ENCODE results near the gene ARF1. TPM values are rescaled to one million over a fixed set of nuclear protein-coding genes. Genes with fewer than 3 reads are reported as not detected.

ARF1 gene
- total RNA-seq, 1 donor: 339 TPM

DNA sequence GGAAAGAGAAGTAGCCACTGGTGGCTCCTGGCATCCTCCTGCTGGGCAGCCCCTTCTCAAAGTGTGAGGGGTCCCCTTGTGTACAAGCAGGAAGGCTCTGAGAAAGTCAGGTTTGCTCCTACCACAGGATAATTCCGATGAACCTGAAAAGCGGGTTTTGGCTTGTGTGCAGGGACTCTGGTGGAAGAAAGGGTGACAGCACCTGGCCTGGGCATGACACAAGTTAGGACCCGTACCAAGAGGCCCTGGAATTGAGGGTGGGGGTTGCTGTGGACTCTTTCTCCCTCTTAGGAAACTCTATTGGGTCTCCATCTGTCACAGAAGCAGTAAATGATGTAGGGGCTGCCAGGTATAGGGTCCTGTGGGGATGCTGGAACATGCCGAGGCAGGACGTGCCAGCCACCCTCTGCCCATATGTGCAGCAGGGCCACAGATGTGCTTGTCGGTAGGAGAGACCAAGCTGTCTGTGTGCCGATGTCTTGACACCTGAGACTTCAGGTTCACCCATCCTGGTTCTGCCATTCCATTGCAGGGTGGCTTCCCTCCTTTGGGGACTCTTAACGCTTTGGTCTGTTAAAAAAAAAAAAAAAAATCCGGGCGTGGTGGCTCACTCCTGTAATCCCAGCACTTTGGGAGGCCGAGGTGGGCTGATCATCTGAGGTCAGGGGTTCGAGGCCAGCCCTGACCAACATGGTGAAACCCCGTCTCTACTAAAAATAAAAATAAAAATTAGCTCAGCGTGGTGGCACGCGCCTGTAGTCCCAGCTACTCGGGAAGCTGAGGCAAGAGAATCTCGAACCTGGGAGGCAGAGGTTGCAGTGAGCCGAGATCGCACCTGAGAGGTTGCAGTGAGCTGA is 10.8 kb downstream of the ARF1 start:
- no peak overlapping the region for H3K4me3 ChIP-seq (ENCODE audit: low read depth, low read length)
- DNase-seq (ENCODE audit: low read depth): no peak
- TF ChIP-seq, protein P1, sequence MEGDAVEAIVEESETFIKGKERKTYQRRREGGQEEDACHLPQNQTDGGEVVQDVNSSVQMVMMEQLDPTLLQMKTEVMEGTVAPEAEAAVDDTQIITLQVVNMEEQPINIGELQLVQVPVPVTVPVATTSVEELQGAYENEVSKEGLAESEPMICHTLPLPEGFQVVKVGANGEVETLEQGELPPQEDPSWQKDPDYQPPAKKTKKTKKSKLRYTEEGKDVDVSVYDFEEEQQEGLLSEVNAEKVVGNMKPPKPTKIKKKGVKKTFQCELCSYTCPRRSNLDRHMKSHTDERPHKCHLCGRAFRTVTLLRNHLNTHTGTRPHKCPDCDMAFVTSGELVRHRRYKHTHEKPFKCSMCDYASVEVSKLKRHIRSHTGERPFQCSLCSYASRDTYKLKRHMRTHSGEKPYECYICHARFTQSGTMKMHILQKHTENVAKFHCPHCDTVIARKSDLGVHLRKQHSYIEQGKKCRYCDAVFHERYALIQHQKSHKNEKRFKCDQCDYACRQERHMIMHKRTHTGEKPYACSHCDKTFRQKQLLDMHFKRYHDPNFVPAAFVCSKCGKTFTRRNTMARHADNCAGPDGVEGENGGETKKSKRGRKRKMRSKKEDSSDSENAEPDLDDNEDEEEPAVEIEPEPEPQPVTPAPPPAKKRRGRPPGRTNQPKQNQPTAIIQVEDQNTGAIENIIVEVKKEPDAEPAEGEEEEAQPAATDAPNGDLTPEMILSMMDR (IDR thresholded peaks at IDR 0.05; ENCODE audit: insufficient read depth, low read depth, low read length): no peak

DNA sequence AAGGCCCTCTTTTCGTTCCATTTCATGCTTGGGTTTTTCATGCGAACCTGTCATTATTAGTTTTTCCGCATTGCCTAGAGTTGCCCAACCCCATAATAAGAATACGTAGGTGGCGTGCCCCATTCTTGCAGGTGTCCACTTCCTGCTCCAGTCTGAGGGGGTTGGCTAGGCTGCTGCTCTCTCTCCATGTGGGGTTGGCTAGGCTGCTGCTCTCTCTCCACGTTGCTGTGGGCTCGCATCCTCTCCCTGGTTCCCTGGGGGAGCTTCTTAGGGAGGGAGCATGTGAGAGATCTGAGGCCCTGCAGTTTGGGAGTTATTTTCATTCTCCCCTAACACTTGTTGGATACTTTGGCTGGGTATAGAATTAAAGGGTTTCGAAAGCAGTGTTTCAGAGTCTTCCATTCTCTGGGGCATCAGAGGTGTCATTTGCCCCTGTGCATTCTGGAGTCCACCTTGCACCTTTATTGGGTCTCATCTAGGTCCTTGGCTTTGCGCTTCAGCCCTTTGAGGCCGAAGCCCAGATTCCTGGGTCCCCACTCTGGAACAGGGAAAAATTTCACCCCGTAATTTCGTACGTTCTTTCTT is 12.0 kb downstream of the ARF1 start:
- H3K4me3 ChIP-seq (ENCODE audit: low read depth, low read length): no peak overlapping the region
- TF ChIP-seq, protein P1 (IDR thresholded peaks at IDR 0.05; ENCODE audit: insufficient read depth, low read depth, low read length): no peak
- DNase-seq (ENCODE audit: low read depth): no peak

DNA sequence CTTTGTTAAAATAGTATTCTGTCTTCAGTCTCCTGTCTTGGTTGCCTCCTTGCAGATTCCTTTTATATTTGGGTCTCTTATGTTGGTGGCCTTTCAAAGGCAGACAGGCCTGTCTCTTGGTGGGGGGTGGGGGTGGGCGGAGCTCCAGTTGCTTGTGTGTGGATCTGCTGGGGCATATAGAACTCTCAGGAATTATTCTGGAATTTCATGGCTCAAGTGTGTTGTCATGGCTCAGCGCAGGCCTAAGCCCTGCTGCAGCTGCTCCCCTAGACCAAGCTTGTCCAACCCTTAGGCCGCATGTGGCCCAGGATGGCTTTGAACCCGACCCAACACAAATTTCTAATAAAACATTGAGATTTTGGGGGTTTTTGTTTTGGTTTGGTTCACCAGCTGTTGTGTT is 12.7 kb downstream of the ARF1 start:
- DNase-seq (ENCODE audit: low read depth): no peak
- H3K4me3 ChIP-seq (ENCODE audit: low read depth, low read length): no peak overlapping the region
- TF ChIP-seq, protein P1 (IDR thresholded peaks at IDR 0.05; ENCODE audit: insufficient read depth, low read depth, low read length): no peak

GRCh38 chr1:228095938-228096337 is 13.4 kb downstream of the ARF1 start:
- DNase-seq (ENCODE audit: low read depth): no peak
- no peak overlapping the region for H3K4me3 ChIP-seq (ENCODE audit: low read depth, low read length)
- TF ChIP-seq, protein P1 (IDR thresholded peaks at IDR 0.05; ENCODE audit: insufficient read depth, low read depth, low read length): no peak

DNA sequence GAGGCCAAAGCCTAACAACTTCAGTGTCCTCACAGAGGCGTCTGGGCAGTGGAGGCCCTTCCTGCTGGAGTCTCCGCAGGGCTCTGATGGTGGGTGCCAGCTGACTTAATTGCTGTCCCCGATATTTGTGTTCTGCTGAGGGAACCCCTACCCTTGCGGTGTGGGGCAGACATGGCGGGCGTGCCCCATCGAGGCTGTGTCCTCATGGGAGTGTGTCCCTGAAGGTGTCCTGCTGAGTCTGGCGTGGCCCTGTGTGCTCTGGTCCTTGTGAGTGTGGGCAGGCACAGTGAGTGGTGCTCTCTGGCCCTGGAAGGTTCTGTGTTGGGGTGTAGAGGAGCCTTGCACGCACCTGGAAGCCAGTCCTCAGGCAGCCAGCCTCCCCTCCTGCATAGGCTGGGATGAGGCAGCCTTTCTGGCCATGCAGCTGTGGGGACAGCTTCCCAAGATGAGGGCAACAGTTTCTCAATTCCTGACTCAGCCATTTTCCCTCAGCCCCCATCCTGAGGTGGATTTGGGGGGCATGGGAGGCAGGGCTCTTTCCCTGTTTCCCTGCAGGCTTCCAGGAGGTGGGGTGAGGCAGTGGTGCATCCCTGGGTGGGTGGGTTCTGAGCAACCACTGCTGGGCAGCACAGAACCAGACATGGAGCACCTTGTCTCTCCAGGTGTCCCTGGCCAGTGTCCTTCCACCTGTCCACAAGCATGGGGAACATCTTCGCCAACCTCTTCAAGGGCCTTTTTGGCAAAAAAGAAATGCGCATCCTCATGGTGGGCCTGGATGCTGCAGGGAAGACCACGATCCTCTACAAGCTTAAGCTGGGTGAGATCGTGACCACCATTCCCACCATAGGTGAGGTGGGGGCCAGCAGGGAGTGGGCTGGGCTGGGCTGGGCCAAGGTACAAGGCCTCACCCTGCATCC is 14.2 kb downstream of the ARF1 start:
- no peak overlapping the region for H3K4me3 ChIP-seq (ENCODE audit: low read depth, low read length)
- no peak for DNase-seq (ENCODE audit: low read depth)
- TF ChIP-seq, protein P1 (IDR thresholded peaks at IDR 0.05; ENCODE audit: insufficient read depth, low read depth, low read length): no peak

DNA sequence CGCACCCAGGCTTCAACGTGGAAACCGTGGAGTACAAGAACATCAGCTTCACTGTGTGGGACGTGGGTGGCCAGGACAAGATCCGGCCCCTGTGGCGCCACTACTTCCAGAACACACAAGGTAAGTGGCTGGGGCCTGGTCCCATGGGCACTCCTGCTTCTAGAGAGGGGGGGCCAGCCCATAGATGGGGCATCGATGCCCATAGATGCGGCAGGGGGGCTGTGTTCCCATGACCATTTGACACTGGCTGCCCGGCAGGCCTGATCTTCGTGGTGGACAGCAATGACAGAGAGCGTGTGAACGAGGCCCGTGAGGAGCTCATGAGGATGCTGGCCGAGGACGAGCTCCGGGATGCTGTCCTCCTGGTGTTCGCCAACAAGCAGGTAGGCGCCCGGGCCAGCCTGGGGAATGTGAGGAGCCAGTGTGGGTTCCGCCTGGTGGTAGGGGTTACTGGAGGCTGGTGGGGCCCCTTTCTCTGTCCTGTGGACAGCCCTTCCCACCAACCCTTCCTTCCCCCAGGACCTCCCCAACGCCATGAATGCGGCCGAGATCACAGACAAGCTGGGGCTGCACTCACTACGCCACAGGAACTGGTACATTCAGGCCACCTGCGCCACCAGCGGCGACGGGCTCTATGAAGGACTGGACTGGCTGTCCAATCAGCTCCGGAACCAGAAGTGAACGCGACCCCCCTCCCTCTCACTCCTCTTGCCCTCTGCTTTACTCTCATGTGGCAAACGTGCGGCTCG is 15.0 kb downstream of the ARF1 start:
- TF ChIP-seq, protein P1 (IDR thresholded peaks at IDR 0.05; ENCODE audit: insufficient read depth, low read depth, low read length): no peak
- no peak for DNase-seq (ENCODE audit: low read depth)
- H3K4me3 ChIP-seq (ENCODE audit: low read depth, low read length): no peak overlapping the region
